PC-3 (cell line): ENCODE measurements around the gene MN1. TPM values are rescaled to one million over a fixed set of nuclear protein-coding genes. Genes with fewer than 3 reads are reported as not detected.

Experiments
- ATAC-seq: fragments of 200-7000 bp; cut with Tn5 transposase; 2 replicates; pipeline ENCODE4 v1.9.1; 2020; ENCODE audit warnings: mild to moderate bottlenecking, moderate library complexity
- BruUV-seq: library from RNA; stranded (reverse); fragments of 400-500 nt; replicated peaks from 2 replicates; lab custom pipeline; 2021; lab: Mats Ljungman, UMichigan
- CTCF ChIA-PET: fragments of 300-600 bp; sonication (Branson Sonifier 250); formaldehyde crosslinking; loops from one replicate; lab custom pipeline; 2022; ENCODE audit warnings: antibody characterized with exemption; lab: Charles Lee
- POLR2A ChIA-PET: fragments of 300-600 bp; sonication (Branson Sonifier 250); formaldehyde crosslinking; loops from one replicate; lab custom pipeline; 2022; ENCODE audit warnings: antibody characterized with exemption; ENCODE audit not compliant: unreplicated experiment; lab: Charles Lee
- DNase-seq: peaks from one replicate; pipeline ENCODE4 v3.0.0-alpha.2; 2015
- H2AFZ ChIP-seq: fragments of 300-600 bp; sonication (generic); 2 replicates; pipeline ENCODE4 v1.6.0; 2016; ENCODE audit warnings: antibody characterized with exemption, low read length
- H3F3A ChIP-seq: fragments of 300-600 bp; sonication (generic); one replicate; pipeline ENCODE4 v1.6.0; 2017; ENCODE audit warnings: antibody characterized with exemption, low read length, control low read depth, mild to moderate bottlenecking; ENCODE audit not compliant: unreplicated experiment
- H3K27ac ChIP-seq: fragments of 300-600 bp; sonication (generic); 2 replicates; pipeline ENCODE4 v1.5.1; 2016; ENCODE audit warnings: mild to moderate bottlenecking, low read length
- H3K27me3 ChIP-seq: fragments of 300-600 bp; sonication (generic); 2 replicates; pipeline ENCODE4 v1.6.1; 2016; ENCODE audit warnings: low read length, mixed read lengths
- H3K36me3 ChIP-seq: fragments of 300-600 bp; sonication (generic); 2 replicates; pipeline ENCODE4 v1.6.1; 2016; ENCODE audit warnings: low read depth, mixed run types, low read length, mixed read lengths
- H3K4me1 ChIP-seq: fragments of 300-600 bp; sonication (generic); 2 replicates; pipeline ENCODE4 v1.5.1; 2016; ENCODE audit warnings: low read length; ENCODE audit not compliant: insufficient read depth
- H3K4me2 ChIP-seq: fragments of 300-600 bp; sonication (generic); 2 replicates; pipeline ENCODE4 v1.6.0; 2016; ENCODE audit warnings: low read length
- H3K4me3 ChIP-seq: fragments of 300-600 bp; sonication (generic); 2 replicates; pipeline ENCODE4 v1.5.1; 2016; ENCODE audit warnings: mild to moderate bottlenecking, low read length, mixed read lengths
- H3K79me2 ChIP-seq: fragments of 300-600 bp; sonication (generic); 2 replicates; pipeline ENCODE4 v1.6.1; 2017; ENCODE audit warnings: low read length, mixed read lengths
- H3K9ac ChIP-seq: fragments of 300-600 bp; sonication (generic); 2 replicates; pipeline ENCODE4 v1.6.0; 2016; ENCODE audit warnings: mild to moderate bottlenecking, low read length
- H3K9me2 ChIP-seq: fragments of 300-600 bp; sonication (generic); replicated peaks from 2 replicates; pipeline ENCODE4 v1.6.1; 2016; ENCODE audit warnings: mixed run types, low read length, mixed read lengths
- H3K9me3 ChIP-seq: fragments of 300-600 bp; sonication (generic); 2 replicates; pipeline ENCODE4 v1.6.1; 2016; ENCODE audit warnings: low read length, mixed read lengths
- H4K20me1 ChIP-seq: fragments of 300-600 bp; sonication (generic); 2 replicates; pipeline ENCODE4 v1.6.1; 2016; ENCODE audit warnings: low read length, mixed read lengths
- EZH2 ChIP-seq: fragments of 300-600 bp; sonication (generic); IDR thresholded peaks from one replicate; pipeline ENCODE4 v1.6.1; 2017; ENCODE audit warnings: antibody characterized with exemption, mild to moderate bottlenecking, low read length; ENCODE audit not compliant: unreplicated experiment
- EZH2phosphoT487 ChIP-seq: fragments of 300-600 bp; sonication (generic); IDR thresholded peaks from 2 replicates; pipeline ENCODE4 v1.6.1; 2018; ENCODE audit warnings: mild to moderate bottlenecking, antibody characterized with exemption, low read length, borderline replicate concordance
- intact Hi-C: fragments of 100-400 bp; cut with micrococcal nuclease; formaldehyde crosslinking; loops from 2 replicates; pipeline ENCODE4 v1.9.0; 2023
- total RNA-seq: library from RNA; depleted of rRNA; stranded (reverse); fragments of >200 nt; gene quantifications from 2 replicates; pipeline ENCODE4 v1.2.3, GENCODE V29; 2014
- TF ChIP-seq, protein P1 (sequence below): fragments of 300-600 bp; sonication (generic); conservative IDR thresholded peaks from 2 replicates; pipeline ENCODE4 v1.5.1; 2017; ENCODE audit warnings: antibody characterized with exemption, low read depth, mild to moderate bottlenecking, low read length

The MN1 gene
- total RNA-seq, 1 experiment from 2014 or later, result 2.7 TPM

DNA sequence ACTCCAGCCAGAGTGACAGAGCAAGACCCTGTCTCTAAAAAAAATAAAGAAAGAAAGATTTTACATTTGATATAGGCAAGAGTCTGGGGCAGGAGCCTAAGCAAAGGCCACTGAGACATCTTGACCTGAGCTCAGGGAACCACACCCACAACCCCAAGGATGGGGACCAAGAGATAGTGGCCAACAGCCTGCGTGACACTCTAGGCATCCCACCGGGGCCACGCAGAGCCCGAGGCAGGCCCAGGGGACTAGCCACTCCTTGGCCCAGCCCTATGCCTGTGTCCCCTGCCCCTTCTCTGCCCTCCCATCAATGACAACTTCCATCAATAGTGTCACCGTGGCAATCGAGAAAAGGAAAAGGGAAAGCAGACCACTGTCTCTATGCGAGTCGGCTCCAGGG is 41.1 kb downstream of the MN1 start:
- no peak for DNase-seq
- H3K36me3 ChIP-seq, result no peaks in the 10 kb centered on the region
- H4K20me1 ChIP-seq, result no peaks in the 10 kb centered on the region
- intact Hi-C loops, result no loop called here
- ATAC-seq, result no peak
- no peaks in the 10 kb centered on the region for H3K79me2 ChIP-seq
- no TSS peak for BruUV-seq
- H3K9me3 ChIP-seq, result no peaks in the 10 kb centered on the region
- no peaks in the 10 kb centered on the region for H3F3A ChIP-seq
- no peak overlapping the region for H3K27ac ChIP-seq
- ChIA-PET CTCF (no interaction called here), POLR2A (no interaction called here)
- no peaks in the 10 kb centered on the region for H3K9me2 ChIP-seq
- no peaks in the 10 kb centered on the region for H3K4me1 ChIP-seq
- H3K4me3 ChIP-seq, result no peak overlapping the region
- H3K9ac ChIP-seq, result no peak overlapping the region
- no peak overlapping the region for H2AFZ ChIP-seq
- no peak overlapping the region for H3K4me2 ChIP-seq
- TF ChIP-seq EZH2phosphoT487 (no peak), EZH2 (no peak)
- TF ChIP-seq, protein P1, sequence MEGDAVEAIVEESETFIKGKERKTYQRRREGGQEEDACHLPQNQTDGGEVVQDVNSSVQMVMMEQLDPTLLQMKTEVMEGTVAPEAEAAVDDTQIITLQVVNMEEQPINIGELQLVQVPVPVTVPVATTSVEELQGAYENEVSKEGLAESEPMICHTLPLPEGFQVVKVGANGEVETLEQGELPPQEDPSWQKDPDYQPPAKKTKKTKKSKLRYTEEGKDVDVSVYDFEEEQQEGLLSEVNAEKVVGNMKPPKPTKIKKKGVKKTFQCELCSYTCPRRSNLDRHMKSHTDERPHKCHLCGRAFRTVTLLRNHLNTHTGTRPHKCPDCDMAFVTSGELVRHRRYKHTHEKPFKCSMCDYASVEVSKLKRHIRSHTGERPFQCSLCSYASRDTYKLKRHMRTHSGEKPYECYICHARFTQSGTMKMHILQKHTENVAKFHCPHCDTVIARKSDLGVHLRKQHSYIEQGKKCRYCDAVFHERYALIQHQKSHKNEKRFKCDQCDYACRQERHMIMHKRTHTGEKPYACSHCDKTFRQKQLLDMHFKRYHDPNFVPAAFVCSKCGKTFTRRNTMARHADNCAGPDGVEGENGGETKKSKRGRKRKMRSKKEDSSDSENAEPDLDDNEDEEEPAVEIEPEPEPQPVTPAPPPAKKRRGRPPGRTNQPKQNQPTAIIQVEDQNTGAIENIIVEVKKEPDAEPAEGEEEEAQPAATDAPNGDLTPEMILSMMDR, result no peak
- H3K27me3 ChIP-seq, result no peaks in the 10 kb centered on the region

DNA sequence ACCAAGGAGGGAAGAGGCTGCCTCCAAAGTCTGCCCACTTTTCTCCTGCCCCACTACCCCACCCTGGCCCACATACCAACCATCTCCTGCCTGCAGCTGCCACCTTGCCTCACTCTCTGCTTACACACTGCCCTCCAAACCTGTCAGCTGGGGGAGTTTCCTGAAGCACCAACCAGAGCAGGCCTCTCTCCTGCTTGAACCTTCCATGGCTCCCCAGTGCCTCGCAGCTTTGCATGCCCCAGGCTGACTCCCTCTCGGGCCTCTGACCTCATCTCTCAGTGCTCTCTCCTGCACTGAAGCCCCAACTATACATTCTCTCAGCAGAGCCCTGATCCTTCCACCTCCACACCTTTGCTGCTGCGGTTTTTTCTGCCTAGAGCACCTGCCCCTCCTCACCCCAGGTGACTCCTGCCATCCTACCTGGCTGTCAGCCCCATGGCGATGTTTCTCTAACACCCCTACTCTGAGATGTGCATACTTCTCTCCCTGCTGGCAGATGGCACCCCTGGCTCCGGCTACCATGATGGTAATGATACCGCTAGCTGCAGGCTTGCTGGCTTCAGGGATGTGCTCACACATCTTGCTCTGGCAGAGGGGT is 43.5 kb downstream of the MN1 start:
- Histone ChIP-seq H3K4me2 (no peak overlapping the region), H3K27me3 (no peaks in the 10 kb centered on the region), H4K20me1 (no peaks in the 10 kb centered on the region), H3K4me3 (no peak overlapping the region), H3K9me2 (no peaks in the 10 kb centered on the region), H3K79me2 (no peaks in the 10 kb centered on the region), H3K36me3 (no peaks in the 10 kb centered on the region), H2AFZ (no peak overlapping the region), H3K9ac (no peak overlapping the region), H3K4me1 (peaks cover 4% of the 10 kb centered on the region), H3F3A (no peaks in the 10 kb centered on the region), H3K27ac (no peak overlapping the region), H3K9me3 (no peaks in the 10 kb centered on the region)
- ChIA-PET POLR2A (no interaction called here), CTCF (no interaction called here)
- DNase-seq, result no peak
- intact Hi-C loops, result no loop called here
- TF ChIP-seq EZH2phosphoT487, result no peak
- TF ChIP-seq, protein P1, result no peak
- no peak for TF ChIP-seq EZH2
- BruUV-seq, result no TSS peak
- ATAC-seq, result no peak

DNA sequence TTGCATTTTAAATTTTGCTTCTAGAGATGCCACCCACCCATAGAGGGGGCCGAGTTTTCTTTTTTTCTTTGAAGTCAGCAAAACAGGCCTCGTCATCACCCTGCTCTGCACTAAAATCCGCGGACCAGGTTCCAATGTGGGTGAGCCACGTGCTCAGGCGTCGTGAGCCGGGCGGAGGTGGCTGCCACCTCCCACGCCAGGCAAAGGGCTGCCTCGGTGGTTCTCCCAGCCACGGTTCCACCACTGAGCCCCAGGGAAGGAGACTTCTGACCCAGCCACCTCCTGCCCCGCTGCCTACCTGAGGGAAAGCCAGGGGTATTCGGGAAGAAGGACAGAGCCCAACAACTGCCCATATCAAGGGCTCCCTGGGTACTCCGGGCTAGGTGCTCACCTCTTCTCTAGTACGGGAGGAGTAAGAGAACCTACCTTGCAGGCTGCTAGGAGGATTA is 45.3 kb downstream of the MN1 start:
- Histone ChIP-seq H3F3A (no peaks in the 10 kb centered on the region), H3K27me3 (no peaks in the 10 kb centered on the region), H3K4me1 (peaks cover 11% of the 10 kb centered on the region), H3K4me2 (no peak overlapping the region), H3K9me3 (no peaks in the 10 kb centered on the region), H3K79me2 (no peaks in the 10 kb centered on the region), H3K9me2 (no peaks in the 10 kb centered on the region), H3K4me3 (no peak overlapping the region), H2AFZ (no peak overlapping the region), H3K36me3 (no peaks in the 10 kb centered on the region), H3K27ac (no peak overlapping the region), H4K20me1 (no peaks in the 10 kb centered on the region), H3K9ac (no peak overlapping the region)
- ATAC-seq (no peak), DNase-seq (no peak)
- POLR2A ChIA-PET, result no interaction called here
- no TSS peak for BruUV-seq
- TF ChIP-seq EZH2, result no peak
- TF ChIP-seq EZH2phosphoT487, result no peak
- TF ChIP-seq, protein P1, result no peak
- intact Hi-C loops, result no loop called here
- CTCF ChIA-PET, result no interaction called here
